ENCODE results near the gene RPP38.

- no peak for TF ChIP-seq CTCF (IDR thresholded peaks at IDR 0.05; ENCODE audit: poor library complexity)
- TF ChIP-seq EZH2 (IDR thresholded peaks at IDR 0.05; ENCODE audit: borderline replicate concordance): no peak
- no peak for TF ChIP-seq EZH2phosphoT487 (IDR thresholded peaks at IDR 0.05; ENCODE audit: low read depth, severe bottlenecking, unreplicated experiment)
These were observed 27.0 kb downstream of the RPP38 start for GRCh38 chr10:15124190-15124589.

All from hepatocyte (in vitro differentiated cells).